ENCODE results near the gene MLX.

GRCh38 chr17:42535155-42536047 is 31.5 kb upstream of the MLX start:
- TF ChIP-seq CTCF (IDR thresholded peaks at IDR 0.05; ENCODE audit: low read depth, low read length) (no peak), EZH2phosphoT487 (IDR thresholded peaks at IDR 0.05; ENCODE audit: low read depth) (no peak)
